Right atrium auricular region (tissue), 2 donors: ENCODE measurements around the gene PPP6R2. TPM values are rescaled to one million over a fixed set of nuclear protein-coding genes. Genes with fewer than 3 reads are reported as not detected.

Source experiments
- DNase-seq: peaks from one replicate; pipeline ENCODE4 v3.0.0-alpha.2; 2019; ENCODE audit warnings: low spot score
- H3K27ac ChIP-seq, 2 donors: fragments of 200-600 bp; sonication (generic); 1 replicate in 1 of 2; 2 replicates in 1 of 2; pipeline ENCODE4 v1.5.1; 2016 to 2019
- H3K27me3 ChIP-seq, 2 donors: fragments of 200-600 bp; sonication (generic); one replicate each; pipeline versions ENCODE4 v1.5.1 to v1.6.0; 2017 to 2019
- H3K36me3 ChIP-seq: fragments of 200-600 bp; sonication (generic); one replicate; pipeline ENCODE4 v1.5.1; 2016
- H3K4me1 ChIP-seq, 2 donors: fragments of 200-600 bp; sonication (generic); one replicate each; pipeline versions ENCODE4 v1.5.1 to v1.6.0; 2017 to 2019
- H3K4me3 ChIP-seq, 2 donors: fragments of 200-600 bp; sonication (generic); 1 replicate in 1 of 2; 2 replicates in 1 of 2; pipeline ENCODE4 v1.5.1; 2017 to 2019; ENCODE audit warnings: mild to moderate bottlenecking in 1 of 2, moderate library complexity in 1 of 2
- H3K9me3 ChIP-seq, 2 donors: fragments of 200-600 bp; sonication (generic); one replicate each; pipeline ENCODE4 v1.5.1; 2019
- CTCF ChIP-seq, 2 donors: fragments of 200-600 bp; sonication (generic); IDR thresholded peaks; one replicate each; pipeline ENCODE4 v1.5.1; 2019; ENCODE audit warnings: antibody characterized with exemption in 2 of 2
- total RNA-seq, 2 donors: library from RNA; depleted of rRNA; stranded (reverse); fragments of >200 nt; gene quantifications; one replicate each; pipeline ENCODE4 v1.1.0, GENCODE V29; 2016

The PPP6R2 gene
- total RNA-seq, 2 donors from 2014 or later: 45.2 to 54.8 TPM

GRCh38 chr22:50301581-50301991 lies 41.5 kb upstream of the PPP6R2 start:
- no peaks in the 10 kb centered on the region for H3K9me3 ChIP-seq

DNA sequence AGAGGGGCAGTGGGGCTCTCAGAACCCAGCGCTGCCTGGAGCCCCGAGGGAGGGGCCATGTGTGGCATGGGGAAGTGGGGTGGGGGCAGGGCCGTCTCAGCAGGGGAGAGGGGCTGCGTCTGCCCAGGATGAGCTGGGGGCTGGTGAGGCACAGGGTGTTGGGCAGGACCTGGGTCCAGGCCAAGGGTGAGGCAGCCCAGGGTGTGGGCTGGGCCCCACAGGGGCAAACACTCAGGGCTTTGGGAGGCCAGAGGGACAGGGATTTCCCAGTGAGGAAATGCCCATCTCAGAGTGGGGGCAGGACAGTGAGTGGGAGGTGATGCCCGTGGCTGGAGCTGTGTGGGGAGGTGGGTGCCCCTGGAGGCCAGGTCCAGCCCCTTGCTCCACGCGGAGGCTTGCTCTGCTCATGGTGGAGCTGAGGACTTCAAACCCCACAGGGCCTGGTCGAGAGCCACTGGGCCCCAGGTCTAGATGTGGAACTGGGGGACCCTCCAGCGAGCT lies 41.0 kb upstream of the PPP6R2 start:
- Histone ChIP-seq H3K27ac (peak overlapping the region; percentile 91 to 93), H3K4me1 (peaks cover 0 to 97% of the 10 kb centered on the region in 2 donors), H3K27me3 (no peaks in the 10 kb centered on the region), H3K9me3 (no peaks in the 10 kb centered on the region), H3K4me3 (no peak overlapping the region), H3K36me3 (no peaks in the 10 kb centered on the region)
- no peak for DNase-seq
- no peak for TF ChIP-seq CTCF (IDR thresholded peaks at IDR 0.05)

More at GRCh38 chr22:50301581-50301991, 41.5 kb upstream of the PPP6R2 start:
- no peak overlapping the region for H3K4me3 ChIP-seq
- H3K27me3 ChIP-seq: no peaks in the 10 kb centered on the region
- H3K36me3 ChIP-seq: no peaks in the 10 kb centered on the region
- H3K27ac ChIP-seq: peak overlapping the region; percentile 91 to 93
- H3K4me1 ChIP-seq: peaks cover 0 to 100% of the 10 kb centered on the region in 2 donors
- TF ChIP-seq CTCF (IDR thresholded peaks at IDR 0.05): no peak
- DNase-seq: no peak

DNA sequence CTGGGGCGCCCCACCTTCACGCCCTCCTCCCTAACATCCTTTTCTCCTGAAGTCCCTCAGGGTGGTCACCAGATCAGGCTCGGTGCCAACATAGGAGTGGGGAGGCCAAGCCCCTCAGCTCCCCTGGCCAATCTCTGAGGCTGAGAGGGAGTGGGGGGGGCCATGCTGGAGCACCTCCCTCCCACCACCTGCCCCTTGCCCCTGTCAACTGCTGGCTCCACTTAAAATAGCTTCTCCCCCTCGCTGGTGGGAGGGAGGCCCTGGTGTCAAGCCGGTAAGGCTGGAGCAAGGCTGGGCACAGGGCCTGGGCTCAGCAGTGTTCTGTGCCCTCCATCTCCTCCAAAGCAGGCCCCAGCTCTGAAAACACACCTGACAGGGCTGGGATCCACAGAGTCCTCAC lies 40.6 kb upstream of the PPP6R2 start:
- Histone ChIP-seq H3K4me3 (no peak overlapping the region), H3K9me3 (no peaks in the 10 kb centered on the region), H3K4me1 (peaks cover 0 to 93% of the 10 kb centered on the region in 2 donors), H3K36me3 (no peaks in the 10 kb centered on the region), H3K27me3 (no peaks in the 10 kb centered on the region), H3K27ac (peak overlapping the region; percentile 91 to 93)
- DNase-seq: no peak
- no peak for TF ChIP-seq CTCF (IDR thresholded peaks at IDR 0.05)

GRCh38 chr22:50303515-50303847 lies 39.6 kb upstream of the PPP6R2 start:
- Histone ChIP-seq H3K4me1 (peaks cover 0 to 92% of the 10 kb centered on the region in 2 donors), H3K36me3 (no peaks in the 10 kb centered on the region), H3K4me3 (peak overlapping the region in 1 of 2 donors; percentile 13), H3K9me3 (no peaks in the 10 kb centered on the region), H3K27me3 (no peaks in the 10 kb centered on the region), H3K27ac (peak overlapping the region; percentile 91 to 93)
- no peak for DNase-seq
- no peak for TF ChIP-seq CTCF (IDR thresholded peaks at IDR 0.05)

GRCh38 chr22:50303848-50304527 lies 39.1 kb upstream of the PPP6R2 start:
- Histone ChIP-seq H3K9me3 (no peaks in the 10 kb centered on the region), H3K27ac (peak overlapping the region; percentile 91 to 93), H3K4me3 (peak overlapping the region in 1 of 2 donors; percentile 13), H3K27me3 (no peaks in the 10 kb centered on the region), H3K36me3 (no peaks in the 10 kb centered on the region), H3K4me1 (peaks cover 0 to 92% of the 10 kb centered on the region in 2 donors)
- no peak for DNase-seq
- peak in 1 of 2 donors; percentile 19 for TF ChIP-seq CTCF (IDR thresholded peaks at IDR 0.05)
